ENCODE results near the gene KHDC1. TPM values are rescaled to one million over a fixed set of nuclear protein-coding genes. Genes with fewer than 3 reads are reported as not detected.

The KHDC1 gene
- polyA plus RNA-seq, 1 donor = 4.8 TPM

Other genes with a start within 250 kb of the KHDC1 start
- 0.54 TPM for gene KHDC1L, start 37.7 kb downstream of the KHDC1 start, polyA plus RNA-seq (ENCODE audit: insufficient read length)
- gene DPPA5, start 91.1 kb upstream of the KHDC1 start, polyA plus RNA-seq (ENCODE audit: insufficient read length) = not detected
- not detected for gene KHDC3L, start 99.5 kb upstream of the KHDC1 start, polyA plus RNA-seq (ENCODE audit: insufficient read length)
- gene OOEP, start 106.7 kb upstream of the KHDC1 start, polyA plus RNA-seq (ENCODE audit: insufficient read length) = not detected
- gene DDX43, start 131.6 kb upstream of the KHDC1 start, polyA plus RNA-seq (ENCODE audit: insufficient read length) = 0.30 TPM
- gene CGAS, start 189.1 kb upstream of the KHDC1 start, polyA plus RNA-seq (ENCODE audit: insufficient read length) = 3.9 TPM
- 18.6 TPM for gene MTO1, start 198.5 kb upstream of the KHDC1 start, polyA plus RNA-seq (ENCODE audit: insufficient read length)

Data from forelimb muscle (tissue), 1 donor.